ENCODE measurements around the gene GNB1. TPM values are rescaled to one million over a fixed set of nuclear protein-coding genes. Genes with fewer than 3 reads are reported as not detected.

Gene GNB1
- total and polyA plus RNA-seq, 9 donors = 52.3 to 216 (median 178) TPM

DNA sequence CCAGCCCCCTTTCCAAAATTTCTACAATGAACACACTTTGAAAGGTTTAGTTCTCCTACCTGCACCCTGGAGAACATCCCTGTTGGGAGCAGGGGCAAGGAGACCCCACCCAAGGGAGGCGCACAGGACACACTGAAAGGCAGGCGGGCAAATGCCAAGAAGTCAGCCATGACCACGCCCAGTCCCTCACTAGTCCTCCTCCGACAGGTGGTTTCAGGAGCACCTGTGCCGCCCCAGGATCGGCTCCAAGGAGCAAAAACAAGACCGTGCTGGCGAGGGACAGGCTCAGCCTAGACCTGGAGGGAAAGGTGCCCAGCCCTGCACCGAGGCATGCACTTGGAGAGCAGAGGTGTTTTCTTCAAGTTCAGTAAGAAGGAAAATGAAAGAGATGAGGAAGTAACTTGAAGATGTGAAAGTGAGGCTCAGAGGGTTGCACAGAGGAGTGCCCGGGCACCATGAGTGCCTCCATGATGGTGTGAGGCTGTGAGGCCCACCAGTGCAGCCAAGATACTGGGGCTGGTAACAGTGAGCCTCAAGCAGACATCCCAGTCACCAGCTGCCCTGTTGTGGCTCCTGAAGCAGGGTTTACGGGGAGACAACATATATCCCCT lies 93.1 kb downstream of the GNB1 start:
- WGBS (ENCODE audit: insufficient coverage) = 90% methylated on average over 10 of the region's 11 CpGs
- Histone ChIP-seq H3K36me3 (ENCODE audit: control insufficient read depth, insufficient read depth, low read length) (peaks cover 72% of the 10 kb centered on the region), H3K27me3 (ENCODE audit: control insufficient read depth, insufficient read depth, low read length) (no peaks in the 10 kb centered on the region), H3K9me3 (replicated peaks; ENCODE audit: control insufficient read depth, low read depth, low read length) (no peaks in the 10 kb centered on the region), H3K4me1 (ENCODE audit: control insufficient read depth, insufficient read depth, low read length) (no peaks in the 10 kb centered on the region), H3K27ac (ENCODE audit: low read length) (no peak overlapping the region), H3K4me3 (ENCODE audit: low read length) (no peak overlapping the region)
- no peak for DNase-seq

DNA sequence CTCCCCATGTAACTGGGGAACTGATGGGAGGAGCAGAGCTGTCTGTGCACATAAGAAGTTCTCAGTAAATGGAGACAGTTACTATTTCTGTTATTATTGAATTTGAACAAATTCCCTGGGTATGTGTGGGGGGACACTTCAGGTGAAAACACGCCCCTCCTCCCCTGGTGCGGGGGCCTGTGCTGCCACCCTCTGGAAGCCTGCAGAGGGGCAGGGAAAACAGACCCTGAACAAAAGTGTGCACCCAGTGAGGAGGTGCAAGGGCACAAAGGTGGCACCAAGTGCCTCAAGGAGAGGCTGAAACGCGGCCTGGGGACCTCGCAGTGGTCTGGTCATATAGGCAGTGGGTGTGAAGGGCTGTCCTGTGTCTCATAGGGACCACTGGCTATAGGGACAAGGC lies 94.4 kb downstream of the GNB1 start:
- Histone ChIP-seq H3K27ac (ENCODE audit: low read length) (no peak overlapping the region), H3K27me3 (ENCODE audit: control insufficient read depth, insufficient read depth, low read length) (no peaks in the 10 kb centered on the region)
- WGBS (ENCODE audit: insufficient coverage) = 94% methylated on average over 3 of the region's 5 CpGs

DNA sequence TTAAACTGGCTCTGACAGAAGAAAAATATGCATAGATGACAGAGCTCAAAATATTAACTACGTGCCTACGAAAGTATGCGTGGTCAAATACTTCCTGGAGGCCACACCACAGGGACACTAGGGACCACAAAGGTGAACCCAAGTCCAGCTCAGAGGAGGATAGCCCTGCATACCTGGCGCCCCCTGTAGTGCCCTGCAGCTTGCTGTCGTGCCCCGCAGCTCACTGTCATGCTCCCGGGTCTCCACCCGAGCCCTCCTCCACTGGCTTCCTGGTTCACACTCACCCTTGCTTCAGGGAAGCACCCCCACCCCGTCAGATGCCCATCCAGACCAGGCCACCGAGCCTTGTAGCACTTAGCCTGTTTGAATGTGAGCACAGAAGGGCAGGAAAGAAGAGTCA lies 95.9 kb downstream of the GNB1 start:
- H3K27me3 ChIP-seq (ENCODE audit: control insufficient read depth, insufficient read depth, low read length) = no peaks in the 10 kb centered on the region
- no peak overlapping the region for H3K4me3 ChIP-seq (ENCODE audit: low read length)
- no peak for DNase-seq
- H3K9me3 ChIP-seq (replicated peaks; ENCODE audit: control insufficient read depth, low read depth, low read length) = no peaks in the 10 kb centered on the region
- no peaks in the 10 kb centered on the region for H3K4me1 ChIP-seq (ENCODE audit: control insufficient read depth, insufficient read depth, low read length)
- H3K27ac ChIP-seq (ENCODE audit: low read length) = no peak overlapping the region
- 92% methylated on average over 8 of the region's 10 CpGs for WGBS (ENCODE audit: insufficient coverage)
- H3K36me3 ChIP-seq (ENCODE audit: control insufficient read depth, insufficient read depth, low read length) = peaks cover 82% of the 10 kb centered on the region

More for the DNA sequence above, 94.4 kb downstream of the GNB1 start:
- DNase-seq = no peak
- Histone ChIP-seq H3K9me3 (replicated peaks; ENCODE audit: control insufficient read depth, low read depth, low read length) (no peaks in the 10 kb centered on the region), H3K4me1 (ENCODE audit: control insufficient read depth, insufficient read depth, low read length) (no peaks in the 10 kb centered on the region), H3K36me3 (ENCODE audit: control insufficient read depth, insufficient read depth, low read length) (peaks cover 71% of the 10 kb centered on the region), H3K4me3 (ENCODE audit: low read length) (no peak overlapping the region)

DNA sequence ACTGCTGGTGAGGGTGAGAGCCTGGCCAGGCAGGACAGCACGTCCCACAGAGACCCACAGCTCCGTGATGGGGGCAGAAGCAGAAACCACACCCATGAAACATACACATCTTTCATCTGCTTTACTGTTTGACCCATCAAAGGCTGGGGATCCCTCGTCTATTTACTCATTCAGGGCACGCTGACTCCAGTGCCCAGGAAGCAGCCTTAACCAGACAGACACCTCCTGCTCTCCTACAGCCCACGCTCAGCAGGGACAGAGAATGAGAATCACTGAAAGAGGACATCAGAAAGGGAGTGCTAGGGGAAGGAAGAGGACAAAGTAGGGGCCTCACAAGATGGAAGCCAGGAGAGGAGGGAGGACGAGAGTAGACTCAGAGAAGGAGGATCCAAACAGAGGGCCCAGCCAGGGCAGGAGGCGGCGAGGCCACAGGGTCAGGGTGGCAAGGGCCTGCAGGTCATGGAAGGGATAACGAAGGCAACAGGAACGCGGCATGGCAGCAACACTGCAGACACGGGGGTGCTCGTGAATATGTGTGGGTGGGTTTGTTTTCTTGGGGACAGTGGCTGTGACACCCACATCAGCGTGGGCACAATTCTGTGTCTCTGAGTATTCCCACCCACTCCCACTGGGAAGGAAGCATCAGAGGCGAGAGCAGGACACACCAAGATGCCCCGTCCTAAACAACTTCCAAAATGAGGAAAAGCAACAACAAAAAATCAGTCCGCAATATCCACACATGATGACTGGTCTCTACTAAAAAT lies 97.2 kb downstream of the GNB1 start:
- H3K9me3 ChIP-seq (replicated peaks; ENCODE audit: control insufficient read depth, low read depth, low read length) = no peaks in the 10 kb centered on the region
- WGBS (ENCODE audit: insufficient coverage) = 76% methylated on average over 7 of the region's 17 CpGs
- no peak for DNase-seq

DNA sequence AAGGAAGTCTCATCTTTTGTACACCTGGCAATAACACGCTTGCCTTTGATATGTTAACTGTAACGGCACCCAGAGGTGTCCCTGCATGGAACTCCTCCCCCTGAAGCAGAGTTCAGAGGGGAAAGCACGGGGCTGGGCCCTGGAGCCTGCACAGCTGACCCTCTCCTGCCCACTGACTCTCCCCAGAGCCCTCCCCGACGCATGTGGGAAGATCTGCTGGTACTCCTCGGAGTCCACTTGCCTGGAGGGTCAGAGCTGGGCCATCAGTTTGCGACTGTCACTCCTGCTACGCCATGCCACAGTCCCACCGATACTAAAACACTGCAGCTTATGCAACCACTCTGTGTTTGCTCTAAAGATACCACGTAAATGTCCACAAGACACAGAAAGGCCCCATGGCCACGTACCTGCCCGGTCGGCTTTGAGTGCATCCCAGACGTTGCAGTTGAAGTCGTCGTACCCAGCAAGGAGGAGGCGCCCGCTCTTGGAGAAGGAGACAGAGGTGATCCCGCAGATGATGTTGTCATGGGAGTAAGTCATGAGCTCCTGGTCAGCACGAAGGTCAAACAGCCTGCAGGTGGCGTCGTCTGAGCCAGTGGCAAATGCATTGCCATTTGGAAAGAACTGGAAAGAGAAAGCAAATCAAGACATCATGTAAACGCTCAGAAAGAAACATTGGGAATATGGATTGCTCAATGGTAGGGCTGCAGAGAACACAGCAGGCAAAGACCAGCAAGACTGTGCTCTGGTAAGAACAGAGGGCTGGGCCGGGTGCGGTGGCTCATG lies 102.0 kb downstream of the GNB1 start:
- peaks cover 89% of the 10 kb centered on the region for H3K36me3 ChIP-seq (ENCODE audit: control insufficient read depth, insufficient read depth, low read length)
- no peak for DNase-seq
- WGBS (ENCODE audit: insufficient coverage) = 72% methylated on average over 25 of the region's 25 CpGs
- H3K27me3 ChIP-seq (ENCODE audit: control insufficient read depth, insufficient read depth, low read length) = no peaks in the 10 kb centered on the region
- H3K9me3 ChIP-seq (replicated peaks; ENCODE audit: control insufficient read depth, low read depth, low read length) = no peaks in the 10 kb centered on the region
- no peak overlapping the region for H3K4me3 ChIP-seq (ENCODE audit: low read length)
- no peak overlapping the region for H3K27ac ChIP-seq (ENCODE audit: low read length)
- H3K4me1 ChIP-seq (ENCODE audit: control insufficient read depth, insufficient read depth, low read length) = no peaks in the 10 kb centered on the region

More for the DNA sequence above, 97.2 kb downstream of the GNB1 start:
- Histone ChIP-seq H3K27ac (ENCODE audit: low read length) (no peak overlapping the region), H3K36me3 (ENCODE audit: control insufficient read depth, insufficient read depth, low read length) (peaks cover 87% of the 10 kb centered on the region), H3K4me1 (ENCODE audit: control insufficient read depth, insufficient read depth, low read length) (no peaks in the 10 kb centered on the region), H3K4me3 (ENCODE audit: low read length) (no peak overlapping the region), H3K27me3 (ENCODE audit: control insufficient read depth, insufficient read depth, low read length) (no peaks in the 10 kb centered on the region)

DNA sequence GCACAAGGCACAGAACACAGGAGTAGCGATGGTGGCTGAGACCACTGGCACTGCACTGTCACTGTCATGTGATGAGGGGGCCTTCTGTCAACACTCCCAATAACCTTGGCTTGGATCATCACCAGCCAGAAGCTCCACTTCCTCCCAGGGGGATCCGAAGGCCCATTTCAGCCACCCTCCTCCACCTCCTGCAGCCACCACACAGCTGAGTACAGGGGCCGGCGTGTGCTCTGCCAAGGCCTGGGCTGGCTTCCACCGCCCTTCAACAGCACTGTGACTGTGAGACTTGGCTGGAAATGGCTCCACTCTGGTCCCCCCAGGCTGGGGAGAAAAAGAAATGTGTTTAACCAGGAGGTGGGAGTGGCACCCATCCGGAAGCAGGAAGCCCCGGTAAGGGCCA lies 102.8 kb downstream of the GNB1 start:
- Histone ChIP-seq H3K4me1 (ENCODE audit: control insufficient read depth, insufficient read depth, low read length) (peaks cover 4% of the 10 kb centered on the region), H3K9me3 (replicated peaks; ENCODE audit: control insufficient read depth, low read depth, low read length) (no peaks in the 10 kb centered on the region), H3K27ac (ENCODE audit: low read length) (no peak overlapping the region), H3K27me3 (ENCODE audit: control insufficient read depth, insufficient read depth, low read length) (no peaks in the 10 kb centered on the region), H3K36me3 (ENCODE audit: control insufficient read depth, insufficient read depth, low read length) (peaks cover 82% of the 10 kb centered on the region), H3K4me3 (ENCODE audit: low read length) (no peak overlapping the region)
- DNase-seq = peak; percentile 38
- WGBS (ENCODE audit: insufficient coverage) = 53% methylated on average over 3 of the region's 7 CpGs

DNA sequence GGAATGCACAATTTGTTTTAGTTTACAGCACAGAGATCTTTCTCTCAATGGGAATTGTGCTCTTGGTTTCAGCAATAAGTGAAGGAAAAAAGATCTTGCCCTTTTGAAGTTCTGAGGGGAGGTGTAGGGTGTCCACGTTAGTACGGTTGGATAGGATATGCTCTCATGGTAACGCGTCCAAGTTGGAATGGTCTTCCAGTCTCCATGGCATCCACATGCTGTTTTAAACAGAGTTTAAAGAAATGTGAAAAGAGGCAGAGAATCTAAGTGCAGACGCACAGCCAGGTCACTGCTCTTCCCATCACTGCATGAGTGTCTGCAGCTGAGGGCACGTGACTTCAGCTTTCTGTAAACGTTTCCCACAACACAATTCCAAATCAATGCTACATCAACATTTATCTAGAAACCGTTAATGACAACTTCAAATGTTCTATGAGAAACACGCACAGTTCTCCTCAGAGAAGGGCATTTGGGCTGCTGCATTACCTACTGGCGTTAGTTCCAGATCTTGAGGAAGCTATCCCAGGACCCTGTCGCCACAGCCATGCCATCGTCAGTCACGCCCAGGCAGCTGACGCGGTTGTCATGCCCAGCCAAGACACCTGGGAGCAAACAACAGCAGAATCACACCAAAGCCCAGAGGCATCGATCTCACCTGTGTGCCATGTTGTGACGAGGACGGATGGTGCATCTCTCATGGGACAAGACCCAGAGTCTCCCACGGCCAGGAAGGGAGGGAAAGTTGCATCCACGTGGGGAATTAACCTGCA lies 103.9 kb downstream of the GNB1 start:
- H3K27ac ChIP-seq (ENCODE audit: low read length) = no peak overlapping the region
- peaks cover 73% of the 10 kb centered on the region for H3K36me3 ChIP-seq (ENCODE audit: control insufficient read depth, insufficient read depth, low read length)
- no peaks in the 10 kb centered on the region for H3K9me3 ChIP-seq (replicated peaks; ENCODE audit: control insufficient read depth, low read depth, low read length)
- WGBS (ENCODE audit: insufficient coverage) = 79% methylated on average over 17 of the region's 20 CpGs
- no peak overlapping the region for H3K4me3 ChIP-seq (ENCODE audit: low read length)
- peak; percentile 70 for DNase-seq
- H3K4me1 ChIP-seq (ENCODE audit: control insufficient read depth, insufficient read depth, low read length) = peaks cover 15% of the 10 kb centered on the region
- H3K27me3 ChIP-seq (ENCODE audit: control insufficient read depth, insufficient read depth, low read length) = no peaks in the 10 kb centered on the region

DNA sequence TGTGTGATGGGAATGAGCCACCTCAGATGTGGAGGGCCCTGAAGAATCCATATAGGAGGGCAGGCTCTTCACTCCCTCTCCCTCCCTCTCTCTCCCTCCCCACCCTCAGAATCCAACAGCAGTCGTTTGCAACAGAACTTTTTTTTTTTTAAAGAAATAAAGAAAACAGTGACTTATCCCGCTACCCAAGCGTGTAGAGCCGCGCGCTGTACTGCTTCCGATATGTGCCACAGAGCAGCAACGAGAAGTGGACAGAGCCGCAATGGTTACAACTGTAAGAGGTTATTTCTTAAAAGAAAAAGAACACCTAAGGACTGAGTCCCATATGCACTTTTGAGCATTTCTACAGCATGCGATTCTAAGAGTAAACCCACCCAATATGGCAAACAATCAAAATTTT lies 105.2 kb downstream of the GNB1 start:
- Histone ChIP-seq H3K4me3 (ENCODE audit: low read length) (no peak overlapping the region), H3K36me3 (ENCODE audit: control insufficient read depth, insufficient read depth, low read length) (peaks cover 63% of the 10 kb centered on the region), H3K9me3 (replicated peaks; ENCODE audit: control insufficient read depth, low read depth, low read length) (no peaks in the 10 kb centered on the region), H3K4me1 (ENCODE audit: control insufficient read depth, insufficient read depth, low read length) (peaks cover 23% of the 10 kb centered on the region), H3K27ac (ENCODE audit: low read length) (no peak overlapping the region), H3K27me3 (ENCODE audit: control insufficient read depth, insufficient read depth, low read length) (no peaks in the 10 kb centered on the region)
- WGBS (ENCODE audit: insufficient coverage) = no CpG with 5 or more reads among the region's 10 CpGs
- DNase-seq = no peak

DNA sequence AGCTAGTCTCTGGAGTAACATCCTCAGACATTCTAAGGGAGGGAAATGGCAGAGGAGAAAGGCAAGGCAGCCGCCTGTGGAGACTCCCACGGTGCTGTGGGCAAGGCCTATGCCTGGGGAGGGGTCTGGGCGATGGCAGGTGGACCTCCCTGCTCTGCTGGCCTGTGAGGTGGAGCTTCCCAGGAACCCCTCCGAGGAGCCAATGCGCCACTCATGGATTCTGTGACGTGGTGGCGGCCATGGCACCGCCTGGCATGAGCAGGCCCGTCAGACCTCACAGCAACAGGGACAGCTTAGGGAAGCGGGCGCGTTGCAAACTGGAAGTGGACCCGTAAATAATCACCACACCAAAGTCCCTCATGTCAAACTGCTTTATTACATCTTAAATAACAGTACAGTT lies 106.0 kb downstream of the GNB1 start:
- Histone ChIP-seq H3K36me3 (ENCODE audit: control insufficient read depth, insufficient read depth, low read length) (peaks cover 55% of the 10 kb centered on the region), H3K4me1 (ENCODE audit: control insufficient read depth, insufficient read depth, low read length) (peaks cover 26% of the 10 kb centered on the region), H3K4me3 (ENCODE audit: low read length) (no peak overlapping the region), H3K9me3 (replicated peaks; ENCODE audit: control insufficient read depth, low read depth, low read length) (no peaks in the 10 kb centered on the region), H3K27ac (ENCODE audit: low read length) (no peak overlapping the region), H3K27me3 (ENCODE audit: control insufficient read depth, insufficient read depth, low read length) (no peaks in the 10 kb centered on the region)
- no peak for DNase-seq
- WGBS (ENCODE audit: insufficient coverage) = 81% methylated on average over 9 of the region's 13 CpGs
